NCI-H2081 (cell line): ENCODE data around the gene OTUB2.
"Not testable (repeated sequence)": the region's sequence is repeated elsewhere in the genome, so short reads cannot be mapped to it uniquely, and the experiment has no call there.

Experiments used
- DNase-seq, 2 experiments: peaks; one replicate each; lab custom pipeline; 2025; lab: John Stamatoyannopoulos, UW

OTUB2 gene

DNA sequence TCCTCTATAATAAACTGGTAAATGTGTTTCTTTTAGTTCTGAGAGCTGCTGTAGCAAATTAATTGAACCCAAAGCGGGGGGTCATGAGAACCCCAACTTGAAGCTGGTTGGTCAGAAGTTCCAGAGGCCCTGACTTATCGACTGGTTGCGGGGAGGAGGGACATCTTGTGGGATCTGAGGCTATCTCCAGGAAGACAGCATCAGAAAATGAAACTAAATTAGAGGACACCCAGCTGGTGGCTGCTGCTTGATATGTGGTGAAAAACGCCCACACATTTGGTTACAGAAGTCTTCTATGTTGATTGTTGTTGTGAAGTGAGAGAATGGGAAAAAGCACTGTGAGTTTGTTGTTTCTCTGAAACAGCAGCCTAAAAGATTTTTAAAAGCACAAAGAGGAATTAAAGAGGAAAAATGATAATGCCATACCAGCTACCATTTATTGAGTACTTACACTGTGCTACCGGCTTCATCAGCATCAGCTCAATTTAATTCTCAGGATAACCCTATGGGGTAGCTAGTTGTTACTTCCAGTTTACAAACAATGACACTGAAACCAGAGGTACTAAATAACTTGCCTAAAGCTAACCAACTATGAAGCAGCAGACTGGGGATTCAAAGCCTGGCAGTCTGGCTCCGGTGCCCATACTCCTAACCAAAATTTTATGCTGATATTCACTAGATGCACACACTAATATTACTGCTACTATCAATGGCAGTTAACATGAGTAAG is 30.6 kb downstream of the OTUB2 start:
- DNase-seq: no peak

- DNase-seq: no peak
Observed at GRCh38 chr14:94058128-94058673, 32.1 kb downstream of the OTUB2 start.

DNA sequence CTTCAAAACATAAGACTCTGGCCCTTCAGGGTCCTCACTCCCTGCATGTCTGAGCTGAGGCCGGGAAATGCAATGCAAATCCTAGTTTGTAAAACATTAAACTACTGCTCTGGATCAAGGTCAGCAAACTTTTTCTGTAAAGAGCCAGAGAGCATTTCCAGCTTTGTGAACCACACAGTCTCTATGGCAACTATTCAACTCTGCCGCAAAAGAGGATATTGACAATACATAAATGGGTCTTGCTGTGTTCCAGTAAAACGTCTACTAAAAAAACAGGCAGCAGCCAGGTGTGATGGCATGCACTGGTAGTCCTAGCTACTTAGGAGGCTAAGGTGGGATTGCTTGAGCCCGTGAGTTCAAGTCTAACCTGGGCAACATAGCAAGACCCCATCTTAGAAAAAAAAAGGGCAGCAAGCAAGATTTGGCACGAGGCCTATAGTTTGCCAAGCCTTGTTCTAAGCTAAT is 32.6 kb downstream of the OTUB2 start:
- DNase-seq: no peak

- DNase-seq: no peak
Observed at GRCh38 chr14:94059998-94060397, 33.9 kb downstream of the OTUB2 start.

GRCh38 chr14:94062344-94062940 is 36.3 kb downstream of the OTUB2 start:
- DNase-seq: no peak

DNA sequence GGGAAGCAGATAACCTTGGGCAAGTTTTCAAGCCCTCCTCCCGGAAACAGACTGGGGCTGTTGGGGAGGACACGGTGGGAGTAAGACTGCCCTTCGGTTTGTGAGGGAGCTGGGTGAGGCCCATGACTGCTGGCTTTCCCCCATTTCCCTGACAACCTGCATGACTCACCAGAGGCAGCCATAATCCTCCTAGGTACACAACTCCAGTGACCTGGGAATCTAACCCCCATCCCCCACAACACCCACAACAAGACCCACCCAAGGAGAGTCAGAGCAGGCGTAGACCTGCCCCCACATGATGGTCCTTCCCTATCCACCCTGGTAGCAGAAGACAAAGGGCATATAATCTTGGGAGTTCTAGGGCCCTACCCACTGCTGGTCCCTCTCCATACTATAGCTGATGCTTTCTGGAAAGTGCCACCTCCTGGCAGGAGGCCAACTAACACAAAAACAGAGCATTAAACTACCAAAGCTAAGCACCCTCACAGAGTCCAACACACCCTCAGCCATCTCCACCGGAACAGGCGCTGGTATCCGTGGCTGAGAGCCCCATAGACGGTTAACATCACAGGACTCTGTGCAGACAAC is 40.0 kb downstream of the OTUB2 start:
- DNase-seq: peak; percentile 23 to 27

DNA sequence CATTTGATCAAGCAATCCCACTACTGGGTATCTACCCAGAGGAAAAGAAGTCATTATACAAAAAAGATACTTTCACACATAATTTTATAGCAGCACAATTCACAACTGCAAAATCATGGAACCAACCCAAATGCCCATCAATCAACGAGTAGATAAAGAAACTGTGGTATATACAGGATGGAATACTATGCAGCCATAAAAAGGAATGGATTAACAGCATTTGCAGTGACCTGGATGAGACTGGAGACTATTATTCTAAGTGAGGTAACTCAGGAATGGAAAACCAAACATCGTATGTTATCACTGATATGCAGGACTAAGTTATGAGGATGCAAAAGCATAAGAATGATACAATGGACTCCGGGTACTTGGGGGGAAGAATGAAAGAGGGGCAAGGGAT is 45.9 kb downstream of the OTUB2 start:
- DNase-seq: not testable (repeated sequence)

- no peak for DNase-seq
Observed at GRCh38 chr14:94074534-94074933, 48.4 kb downstream of the OTUB2 start.

DNA sequence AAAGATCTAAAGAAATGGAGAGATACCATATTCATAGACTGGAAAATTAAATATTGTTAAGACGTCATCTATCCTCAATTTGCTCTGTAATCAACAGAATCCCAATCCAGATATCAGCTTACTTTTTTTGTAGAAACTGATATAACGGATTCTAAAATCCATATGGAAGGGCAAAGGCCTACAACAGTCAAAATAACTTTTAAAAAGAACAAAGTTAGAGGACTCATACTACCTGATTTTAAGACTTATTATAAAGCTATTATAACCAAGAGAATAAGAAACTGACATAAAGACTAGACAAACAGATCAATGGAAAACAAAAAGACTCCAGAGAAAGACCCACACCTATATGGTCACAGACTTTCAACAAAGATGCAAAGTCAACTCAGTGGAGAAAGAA is 48.9 kb downstream of the OTUB2 start:
- DNase-seq: no peak

GRCh38 chr14:94077111-94077821 is 51.1 kb downstream of the OTUB2 start:
- no peak for DNase-seq

- no peak for DNase-seq
Observed at GRCh38 chr14:94077823-94078222, 51.7 kb downstream of the OTUB2 start.

GRCh38 chr14:94079891-94080620 is 53.9 kb downstream of the OTUB2 start:
- DNase-seq: peak in 1 of 2 experiments; percentile 27

DNA sequence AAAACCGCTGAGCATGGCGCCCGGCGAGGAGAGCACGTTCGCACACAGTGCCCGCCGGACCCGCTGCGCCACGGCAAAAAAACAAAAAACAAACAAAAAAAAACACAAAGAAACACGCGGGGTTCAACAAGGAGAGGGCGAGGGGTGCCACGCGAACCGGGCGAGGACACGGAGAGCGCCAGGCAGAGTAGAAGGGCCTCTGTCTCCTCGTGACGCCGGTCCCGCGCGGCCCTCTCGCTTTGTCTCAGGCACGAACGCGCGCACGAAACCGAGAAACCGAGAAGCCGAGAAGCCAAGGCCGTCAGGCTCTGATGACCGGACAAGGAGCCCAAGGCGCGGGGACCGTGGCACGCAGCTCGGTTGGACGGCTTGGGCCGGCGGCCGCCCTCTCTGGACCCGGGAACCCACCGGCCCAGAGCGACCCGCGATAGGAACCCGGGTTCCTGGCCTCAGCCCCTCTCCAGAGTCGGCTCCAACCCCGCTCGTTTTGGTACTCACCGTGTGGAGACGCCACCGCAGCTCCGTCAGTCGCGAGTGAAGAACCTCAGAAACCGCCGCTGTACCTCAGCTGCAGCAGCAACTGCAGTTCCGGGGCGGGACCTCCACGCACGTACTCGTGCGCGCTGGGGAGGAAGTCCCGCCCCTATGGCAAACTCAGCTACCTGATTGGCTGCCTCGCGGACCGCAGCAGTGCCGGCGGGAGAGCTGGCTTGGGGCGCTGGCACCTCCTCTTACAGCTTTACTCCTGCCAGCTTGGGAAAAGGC is 54.7 kb downstream of the OTUB2 start, which contains the start of the genes DDX24 and IFI27L1:
DDX24 (minus strand) TSS at position 582 of the 765 bp plus-strand sequence. CDS start 1,460 bp downstream, outside the sequence.
IFI27L1 (plus strand) TSS at position 690 of the 765 bp plus-strand sequence. CDS start 15,628 bp downstream, outside the sequence.
- peak; percentile 94 to 96 for DNase-seq

DNA sequence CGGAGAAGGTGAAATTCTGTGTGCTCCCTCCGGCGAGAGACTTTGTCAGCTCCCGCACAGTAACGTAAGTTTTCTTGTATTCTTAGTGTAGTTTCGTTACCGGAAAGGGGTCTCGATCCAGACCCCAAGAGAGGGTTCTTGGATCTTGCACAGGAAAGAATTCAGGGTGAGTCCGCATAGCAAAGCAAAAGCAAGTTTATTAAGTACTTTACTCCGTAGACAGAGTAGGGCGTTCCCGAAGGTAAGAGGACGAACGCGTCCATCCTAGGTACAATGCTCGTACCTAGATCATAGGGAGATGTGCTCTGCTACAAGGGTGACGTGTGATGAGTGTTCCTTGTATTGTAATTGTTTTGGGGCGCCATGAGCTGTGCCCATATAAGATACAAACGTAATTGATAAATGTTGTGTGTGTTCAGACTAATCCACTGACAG is 55.3 kb downstream of the OTUB2 start:
- no peak for DNase-seq

DNA sequence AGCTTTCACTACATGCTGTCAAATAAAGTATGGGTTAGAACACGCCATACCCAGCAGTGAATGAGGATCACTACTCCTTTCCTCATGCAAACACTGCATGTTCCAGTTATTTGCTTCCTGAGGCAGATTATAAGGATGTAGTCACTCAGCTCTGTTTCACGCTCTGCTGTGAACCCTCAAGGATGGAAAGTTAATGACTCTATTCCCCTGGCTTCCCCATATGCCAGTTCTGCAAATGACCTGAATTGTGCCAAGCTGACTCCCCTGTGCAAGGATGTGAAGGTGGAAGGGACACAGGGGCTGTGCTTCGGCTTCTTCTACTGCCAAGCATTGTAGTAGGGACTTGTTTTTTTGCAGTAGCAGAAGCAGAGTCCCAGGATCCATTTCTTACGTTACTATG is 61.8 kb downstream of the OTUB2 start:
- no peak for DNase-seq

- DNase-seq: no peak
Observed at GRCh38 chr14:94088516-94088915, 62.4 kb downstream of the OTUB2 start.

DNA sequence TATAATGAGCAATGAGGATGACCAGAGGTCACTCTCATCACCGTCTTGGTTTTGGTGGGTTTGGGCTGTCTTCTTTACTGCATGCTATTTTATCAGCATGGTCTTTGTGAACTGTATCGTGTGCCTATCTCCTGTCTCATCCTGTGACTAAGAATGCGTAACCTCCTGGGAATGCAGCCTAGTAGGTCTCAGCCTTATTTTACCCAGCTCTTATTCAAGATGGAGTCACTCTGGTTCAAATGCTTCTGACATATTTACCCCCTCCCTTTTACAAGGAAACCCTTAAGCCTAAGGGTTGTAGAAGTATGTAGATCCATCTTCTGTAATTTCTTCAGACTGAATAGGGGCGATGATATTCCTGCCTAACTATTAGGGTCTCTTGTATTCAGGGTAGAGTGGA is 63.3 kb downstream of the OTUB2 start:
- no peak for DNase-seq

DNA sequence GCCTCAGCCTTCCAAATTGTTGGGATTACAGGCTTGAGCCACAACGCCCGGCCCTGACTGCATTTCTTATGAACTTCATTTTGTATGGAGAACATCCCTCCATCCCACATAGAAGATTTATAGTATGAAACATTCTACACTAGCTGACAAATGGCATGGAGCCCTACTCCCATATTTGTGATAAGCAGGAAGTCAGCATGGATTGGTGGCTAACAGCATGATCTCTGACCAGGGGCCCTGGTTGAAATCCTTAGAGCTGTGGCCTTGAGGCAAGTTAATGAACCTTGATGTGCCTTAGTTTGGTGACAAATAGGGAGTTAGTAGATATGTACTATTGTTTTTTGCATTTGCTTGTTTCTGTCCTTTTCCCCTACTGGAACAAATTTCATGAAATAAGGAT is 67.3 kb downstream of the OTUB2 start:
- DNase-seq: no peak

DNA sequence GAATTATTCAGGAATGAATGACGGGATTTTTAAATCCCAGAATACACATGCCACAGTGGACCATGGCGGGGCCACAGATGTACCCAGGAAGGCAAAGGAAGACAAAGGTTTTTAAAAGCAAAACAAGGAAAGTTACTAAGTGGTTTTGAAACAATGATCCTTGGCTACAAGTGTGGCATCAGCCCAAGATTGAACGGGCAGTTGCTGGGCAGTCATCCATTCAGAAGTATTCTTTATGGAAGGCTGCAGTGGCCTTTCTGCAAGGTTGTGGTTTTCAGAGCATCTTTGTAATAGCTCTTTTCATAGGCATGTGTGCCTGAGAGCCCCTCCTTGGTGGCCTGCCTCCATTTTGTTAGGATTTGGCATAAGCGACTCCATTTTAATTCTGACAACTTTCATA is 71.0 kb downstream of the OTUB2 start:
- DNase-seq: no peak
